GM08714 (cell line): ENCODE data around the gene PARD6B.
"Not testable (repeated sequence)": the region's sequence is repeated elsewhere in the genome, so short reads cannot be mapped to it uniquely, and the experiment has no call there.

Experiments
- H3K4me3 ChIP-seq: fragments of 200-500 bp; sonication (Bioruptor generic); 2 replicates; pipeline ENCODE4 v1.5.1; 2014; ENCODE audit warnings: mild to moderate bottlenecking, low read length, inconsistent platforms
- ZNF274 ChIP-seq: IDR thresholded peaks from 2 replicates; pipeline ENCODE4 v1.6.1; 2012; ENCODE audit warnings: mild to moderate bottlenecking, low read depth, low read length

Gene PARD6B

DNA sequence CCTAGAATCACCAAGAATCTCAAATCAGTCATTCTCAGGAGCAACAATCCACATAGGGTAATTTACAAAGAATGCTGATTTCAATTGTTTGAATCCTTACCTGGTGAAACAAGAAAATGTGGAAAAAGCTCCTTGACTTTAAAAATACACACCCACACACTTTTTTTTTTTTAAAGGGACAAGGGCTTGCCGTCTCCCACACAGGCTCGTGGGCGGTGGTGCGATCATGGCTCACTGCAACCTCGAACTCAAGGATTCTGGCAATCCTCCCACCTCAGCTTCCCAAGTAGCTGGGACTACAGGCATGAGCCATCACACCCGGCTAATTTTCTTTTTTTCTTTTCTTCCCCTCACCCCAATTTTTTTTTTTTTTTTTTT, 30.7 kb downstream of the PARD6B start:
- no peak overlapping the region for H3K4me3 ChIP-seq
- TF ChIP-seq ZNF274, result no peak

DNA sequence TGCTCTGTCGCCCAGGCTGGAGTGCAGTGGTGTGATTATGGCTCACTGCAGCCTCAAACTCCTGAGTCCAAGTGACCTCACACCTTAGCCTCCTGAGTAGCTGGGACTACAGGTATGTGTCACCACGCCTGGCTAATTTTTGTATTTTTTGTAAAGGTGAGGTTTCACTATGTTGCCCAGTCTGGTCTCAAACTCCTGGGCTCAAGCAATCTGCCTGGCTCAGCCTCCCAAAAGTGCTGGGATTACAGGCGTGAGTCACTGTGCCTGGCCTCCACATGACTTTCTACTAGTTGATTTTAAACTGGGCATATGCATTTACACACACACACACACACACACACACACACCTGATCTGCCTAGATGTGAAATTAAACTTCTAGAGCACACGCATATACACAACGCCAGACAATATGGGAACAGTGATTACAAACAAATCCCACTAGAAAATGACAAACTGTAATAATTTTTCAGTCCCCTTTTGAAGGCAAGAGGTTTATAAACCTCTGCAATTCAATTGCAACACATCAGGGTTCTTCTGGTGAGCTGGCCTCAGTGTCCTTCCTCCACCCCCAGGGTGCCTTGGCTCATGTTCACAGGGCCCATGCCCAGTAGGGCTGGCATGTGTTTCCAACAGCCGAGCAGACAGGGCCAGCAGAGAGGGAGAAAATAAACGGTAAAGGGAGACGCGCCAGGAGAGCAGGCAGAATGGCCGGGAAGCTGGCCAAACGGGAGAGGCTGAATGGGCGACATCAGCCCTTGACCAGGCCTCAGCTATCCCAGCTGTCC, 31.2 kb downstream of the PARD6B start:
- no peak overlapping the region for H3K4me3 ChIP-seq
- no peak for TF ChIP-seq ZNF274

DNA sequence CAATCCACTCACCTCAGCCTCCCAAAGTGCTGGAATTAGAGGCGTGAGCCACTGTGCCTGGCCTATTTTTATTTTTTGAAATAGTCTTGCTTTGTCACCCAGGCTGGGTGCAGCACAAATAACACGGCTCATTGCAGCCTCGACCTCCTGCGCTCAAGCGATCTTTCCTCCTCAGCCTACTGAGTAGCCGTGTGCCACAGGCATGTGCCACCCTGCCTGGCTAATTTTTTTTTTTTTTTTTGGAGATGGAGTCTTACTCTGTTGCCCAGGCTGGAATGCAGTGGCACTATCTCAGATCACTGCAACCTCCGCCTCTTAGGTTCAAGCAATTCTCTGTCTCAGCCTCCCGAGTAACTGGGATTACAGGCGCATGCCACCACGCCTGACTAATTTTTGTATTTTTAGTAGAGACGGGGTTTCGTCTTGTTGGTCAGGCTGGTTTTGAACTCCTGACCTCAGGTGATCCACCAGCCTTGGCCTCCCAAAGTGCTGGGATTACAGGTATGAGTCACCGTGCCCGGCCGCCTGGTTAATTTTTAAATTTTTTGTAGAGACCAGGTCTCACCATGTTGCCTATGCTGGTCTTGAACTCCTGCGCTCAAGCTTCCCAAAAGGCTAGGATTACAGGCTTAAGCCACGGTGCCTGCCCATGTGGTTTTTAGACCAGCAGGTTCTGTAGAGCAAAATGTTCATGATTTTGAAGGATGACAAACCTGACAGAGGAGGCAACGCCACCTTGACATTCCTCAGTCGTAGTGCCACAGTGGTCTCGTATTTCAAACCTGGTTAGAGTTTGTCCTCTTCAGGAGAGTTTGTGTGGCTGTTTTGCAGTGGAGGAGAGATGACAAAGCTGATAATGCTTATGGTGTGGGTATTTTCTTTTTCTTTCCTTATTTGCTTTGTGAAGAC, 32.4 kb downstream of the PARD6B start:
- H3K4me3 ChIP-seq, result not testable (repeated sequence)

DNA sequence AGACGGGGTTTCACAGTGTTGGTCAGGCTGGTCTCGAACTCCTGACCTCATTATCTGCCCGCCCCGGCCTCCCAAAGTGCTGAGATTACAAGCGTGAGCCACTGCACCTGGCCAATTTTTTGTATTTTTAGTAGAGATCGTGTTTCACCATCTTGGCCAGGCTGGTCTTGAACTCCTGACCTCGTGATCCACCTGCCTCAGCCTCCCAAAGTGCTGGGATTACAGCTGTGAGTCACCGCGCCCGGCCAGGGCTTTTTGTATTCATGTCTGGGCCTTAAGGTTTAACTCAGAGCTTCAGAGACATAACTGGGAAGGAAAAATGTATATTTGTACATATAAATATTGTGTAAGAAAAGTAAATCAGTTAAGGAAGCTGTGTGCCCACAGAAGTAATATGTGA, 33.9 kb downstream of the PARD6B start:
- H3K4me3 ChIP-seq, result not testable (repeated sequence)

DNA sequence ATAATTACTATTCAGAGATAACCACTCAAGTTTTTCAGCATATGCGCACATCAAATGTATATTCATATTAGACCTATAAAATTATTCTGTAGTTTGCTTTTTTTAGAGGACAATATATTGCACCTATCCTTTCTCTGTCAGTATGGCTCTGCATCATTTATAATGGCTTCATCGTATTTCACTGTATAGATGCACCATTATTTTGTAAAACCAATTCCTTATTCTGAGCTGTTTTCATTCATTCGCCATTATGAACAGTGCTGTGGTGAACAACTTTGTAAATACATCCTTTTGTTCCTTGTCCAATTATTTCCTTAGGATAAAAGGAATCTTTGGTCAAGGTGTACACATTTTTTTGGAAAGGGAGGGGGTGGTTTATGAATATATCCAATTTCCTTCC, 34.3 kb downstream of the PARD6B start:
- H3K4me3 ChIP-seq, result no peak overlapping the region
- no peak for TF ChIP-seq ZNF274

DNA sequence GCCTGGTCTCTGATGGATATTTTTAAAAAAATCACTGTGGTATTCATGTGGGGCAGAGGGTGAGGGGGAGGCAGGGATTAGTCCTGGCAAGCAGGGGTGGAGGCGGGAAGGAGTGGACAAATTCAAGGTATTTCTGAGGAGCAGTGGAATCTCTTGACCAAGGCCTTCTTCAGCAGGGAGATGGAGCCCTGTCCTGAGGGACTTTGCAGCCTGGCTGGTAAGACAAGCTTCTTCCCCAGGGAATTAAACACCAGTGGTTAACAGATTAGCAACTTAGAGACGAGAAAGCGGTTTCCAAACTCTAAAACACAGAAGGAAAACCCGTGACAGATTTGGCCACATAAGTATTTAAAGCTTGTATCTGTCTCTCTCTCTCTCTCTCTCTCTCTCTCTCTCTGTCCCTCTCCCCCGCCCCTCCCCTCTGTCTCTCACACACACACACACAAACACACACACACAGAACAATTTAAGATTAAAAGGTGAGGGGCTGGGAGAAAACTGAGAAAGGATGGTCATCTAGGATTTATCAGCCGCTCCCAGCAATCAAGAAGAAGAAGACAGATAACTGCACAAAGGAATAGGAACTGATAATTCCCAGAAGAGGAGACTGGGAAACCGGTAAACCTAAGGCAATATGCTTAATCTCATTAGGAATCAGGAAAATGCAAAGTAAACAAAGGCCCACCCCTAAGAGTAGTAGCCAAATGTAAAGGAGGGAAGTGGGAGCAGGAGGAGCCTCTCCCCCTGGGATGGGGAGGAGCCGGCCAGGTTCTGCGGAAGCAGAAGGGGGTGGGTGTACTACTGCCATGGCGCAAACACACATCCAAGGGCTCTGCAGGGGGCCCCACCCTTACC, 35.8 kb downstream of the PARD6B start:
- not testable (repeated sequence) for H3K4me3 ChIP-seq

DNA sequence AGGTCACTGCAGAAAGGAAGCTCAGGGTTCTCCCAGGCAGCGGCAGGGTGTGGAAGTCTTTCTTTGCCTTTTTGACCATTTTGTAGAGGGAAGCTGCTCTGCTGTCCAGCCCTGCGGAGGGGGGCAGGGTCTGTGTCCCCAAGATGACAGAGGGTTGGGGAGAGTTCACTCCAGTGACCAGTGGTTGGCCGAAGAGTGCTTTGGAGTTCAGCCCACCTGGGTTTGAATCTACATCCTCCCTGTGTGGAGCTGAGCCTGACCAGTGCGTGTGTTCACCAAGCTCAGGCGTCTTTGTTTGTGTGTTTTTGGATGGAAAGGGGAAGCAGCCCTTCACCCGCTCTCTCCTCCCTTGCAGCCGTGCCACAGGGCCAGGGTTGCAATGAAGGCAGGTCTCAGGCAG, 37.6 kb downstream of the PARD6B start:
- not testable (repeated sequence) for H3K4me3 ChIP-seq

DNA sequence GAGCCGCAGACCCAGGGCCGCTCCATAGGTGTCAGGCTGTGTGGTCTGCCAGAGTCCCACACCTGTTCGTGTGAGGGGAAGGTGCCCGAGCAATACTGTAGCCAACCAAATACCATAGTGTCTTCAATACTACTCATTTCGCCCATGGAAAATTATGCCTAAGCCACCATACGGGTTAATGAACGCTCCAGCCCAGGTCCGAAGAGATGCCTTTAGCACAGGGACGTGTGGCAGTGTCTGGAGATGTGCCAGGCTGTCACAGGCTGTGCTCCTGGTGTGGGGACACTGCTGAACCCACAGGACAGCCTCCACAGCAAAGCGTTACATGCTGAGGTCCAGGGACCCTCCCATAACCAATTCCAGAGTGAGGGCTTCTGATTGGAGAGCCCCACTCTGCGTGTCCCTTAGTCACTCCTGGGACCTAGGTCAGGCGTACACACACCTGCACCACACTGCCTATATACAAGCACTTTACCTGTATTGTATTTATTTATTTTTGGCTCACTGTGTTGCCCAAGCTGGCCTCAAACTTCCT, 38.2 kb downstream of the PARD6B start:
- H3K4me3 ChIP-seq, result not testable (repeated sequence)

DNA sequence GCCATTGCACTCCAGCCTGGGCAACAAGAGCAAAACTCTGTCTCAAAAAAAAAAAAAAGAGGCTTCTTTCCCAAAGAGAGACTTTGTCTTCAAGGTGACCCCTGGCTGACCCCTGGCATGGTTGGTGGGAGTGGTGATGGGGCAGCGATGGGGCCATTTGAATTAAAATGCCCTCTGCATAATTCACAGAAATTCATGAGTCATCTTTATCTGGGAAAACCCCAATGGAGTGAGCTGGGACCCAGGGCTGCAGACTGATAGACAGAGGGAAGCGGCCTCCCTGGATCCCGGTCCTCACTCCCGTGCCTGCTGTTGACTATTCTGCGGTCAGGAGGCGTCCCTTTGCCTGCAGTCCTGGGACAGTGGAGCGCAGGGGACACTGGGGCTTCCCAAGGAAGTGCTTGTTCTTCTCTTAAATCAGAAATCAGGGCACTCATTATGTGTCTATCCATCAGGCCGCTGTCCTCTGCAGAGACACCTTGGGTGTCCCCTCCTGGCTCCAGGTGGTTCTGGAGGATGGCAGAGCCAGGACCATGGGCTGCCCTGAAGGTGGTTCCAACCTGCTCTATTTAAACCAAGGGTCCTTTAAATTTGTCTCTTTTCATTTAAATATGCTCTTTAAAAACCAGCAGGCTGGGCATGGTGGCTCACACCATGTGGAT, 40.2 kb downstream of the PARD6B start:
- H3K4me3 ChIP-seq, result not testable (repeated sequence)

DNA sequence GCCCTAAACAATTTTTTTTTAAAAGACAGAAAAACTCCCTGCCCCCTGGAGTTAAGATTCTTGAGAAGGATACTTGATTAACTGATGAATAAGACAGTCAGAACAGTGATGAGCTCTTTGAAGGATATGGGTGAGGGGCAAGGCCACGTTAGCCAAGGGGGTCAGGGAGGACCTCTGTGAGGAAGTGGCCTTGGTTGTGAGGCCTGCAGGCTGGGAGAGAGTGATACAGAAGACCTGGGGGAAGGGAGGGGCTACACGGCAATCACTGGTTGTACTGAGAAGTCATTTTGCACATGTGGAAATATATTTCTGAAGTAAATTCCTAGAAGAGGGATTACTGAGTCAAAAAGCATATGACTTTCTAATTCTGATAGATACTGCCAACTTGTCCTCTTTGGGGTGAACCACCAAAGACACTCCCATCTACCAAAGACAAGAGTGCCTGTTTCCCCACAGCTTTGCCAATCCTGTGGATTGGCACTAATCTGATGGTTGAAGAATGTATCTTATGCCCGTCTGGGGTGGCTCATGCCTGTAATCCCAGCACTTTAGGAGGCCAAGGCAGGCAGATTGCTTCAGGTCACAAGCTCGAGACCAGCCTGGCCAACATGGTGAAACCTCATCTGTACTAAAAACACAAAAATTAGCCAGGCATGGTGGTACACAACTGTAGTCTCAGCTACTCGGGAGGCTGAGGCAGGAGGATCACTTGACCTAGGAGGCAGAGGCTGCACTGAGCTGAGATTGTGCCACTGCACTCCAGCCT, 41.2 kb downstream of the PARD6B start:
- no peak for TF ChIP-seq ZNF274
- H3K4me3 ChIP-seq, result no peak overlapping the region

DNA sequence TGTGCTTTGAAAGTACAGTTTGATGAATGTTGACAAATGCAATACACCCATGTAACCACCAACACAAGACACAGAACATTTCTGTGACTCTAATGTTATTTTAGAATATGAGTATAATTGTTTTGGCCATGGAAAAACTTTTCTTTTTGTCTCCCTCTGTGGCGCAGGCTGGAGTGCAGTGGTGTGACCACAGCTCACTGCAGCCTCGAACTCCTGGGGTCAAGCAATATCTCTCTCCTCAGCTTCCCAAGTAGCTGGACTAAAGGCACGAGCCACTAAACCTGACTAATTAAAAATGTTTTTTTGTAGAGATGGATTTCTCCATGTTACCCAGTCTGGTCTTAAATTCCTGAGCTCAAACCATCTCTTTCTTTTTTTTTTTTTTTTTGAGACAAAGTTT, 43.1 kb downstream of the PARD6B start:
- H3K4me3 ChIP-seq, result no peak overlapping the region
- no peak for TF ChIP-seq ZNF274

DNA sequence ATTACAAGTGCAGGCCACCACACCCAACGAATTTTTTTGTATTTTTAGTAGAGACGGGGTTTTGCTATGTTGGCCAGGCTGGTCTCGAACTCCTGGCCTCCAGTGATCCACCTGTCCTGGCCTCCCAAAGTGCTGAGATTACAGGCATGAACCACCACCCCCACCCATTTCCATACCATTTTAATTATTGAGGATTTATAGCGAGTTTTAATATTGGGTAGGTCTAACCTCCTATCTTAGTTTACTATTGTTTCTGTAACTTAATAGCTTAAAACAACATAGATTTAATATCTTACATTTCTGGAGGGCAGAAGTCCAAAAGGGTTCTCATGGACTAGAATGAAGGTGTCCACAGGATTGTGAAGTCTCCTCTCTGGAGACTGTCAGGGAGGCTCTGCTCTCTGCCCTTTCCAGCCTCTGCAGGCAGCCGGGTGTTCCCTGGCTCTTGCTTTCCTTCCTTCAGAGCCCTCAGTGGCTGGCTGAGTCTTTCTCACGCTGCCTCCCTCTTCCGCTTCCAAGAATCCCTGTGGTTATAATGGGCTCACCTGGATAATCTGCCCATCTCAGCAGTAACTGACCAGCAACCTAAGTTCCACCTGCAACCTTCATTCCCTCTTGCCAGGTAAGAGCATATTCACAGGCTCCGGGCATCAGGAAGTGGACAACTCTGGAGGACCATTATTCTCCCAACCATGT, 44.9 kb downstream of the PARD6B start:
- H3K4me3 ChIP-seq, result no peak overlapping the region
- no peak for TF ChIP-seq ZNF274

DNA sequence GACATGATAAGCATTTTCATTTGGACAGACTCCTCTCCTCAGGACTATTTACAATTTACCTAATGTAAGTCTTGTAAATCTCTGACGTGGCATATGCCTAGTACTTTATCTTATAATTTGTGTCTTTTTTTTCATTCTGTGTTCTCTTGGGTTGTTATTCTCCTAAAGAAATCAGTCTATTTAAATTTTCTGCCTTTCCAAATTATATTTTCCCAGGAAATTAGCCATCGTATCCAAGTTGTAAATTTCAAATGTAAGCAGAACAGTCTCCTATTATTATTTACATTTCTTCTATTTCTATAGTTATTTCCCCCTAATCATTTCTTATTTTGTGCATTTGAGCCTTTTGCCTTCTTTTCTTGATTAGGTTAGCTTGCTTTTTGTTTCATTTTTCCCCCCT, 46.0 kb downstream of the PARD6B start:
- TF ChIP-seq ZNF274, result no peak
- no peak overlapping the region for H3K4me3 ChIP-seq

DNA sequence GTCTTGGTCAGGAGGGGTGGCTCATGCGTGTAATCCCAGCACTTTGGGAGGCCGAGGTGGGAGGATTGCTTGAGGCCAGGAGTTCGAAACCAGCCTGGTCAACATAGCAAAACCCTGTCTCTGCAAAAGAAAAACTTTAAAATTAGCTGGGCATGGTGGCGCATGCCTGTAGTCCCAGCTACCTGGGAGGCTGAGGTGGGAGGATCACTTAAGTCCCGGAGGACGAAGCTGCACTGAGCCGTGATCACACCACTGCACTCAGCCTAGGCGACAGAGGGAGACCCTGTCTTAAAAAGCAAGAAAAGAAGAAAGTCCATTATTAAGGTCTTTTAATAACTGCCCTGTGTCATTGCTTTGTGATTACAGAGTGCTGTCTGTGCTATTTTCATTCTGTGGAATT, 47.6 kb downstream of the PARD6B start:
- not testable (repeated sequence) for H3K4me3 ChIP-seq
